K562 (cell line): ENCODE data around the gene HSPA8. TPM values are rescaled to one million over a fixed set of nuclear protein-coding genes. Genes with fewer than 3 reads are reported as not detected.

Experiments used
- CHD2 ChIP-seq: IDR thresholded peaks from 2 replicates; pipeline ENCODE4 v1.6.1; 2011; ENCODE audit warnings: low read depth, low read length
- EGR1 ChIP-seq: fragments of 450-650 bp; conservative IDR thresholded peaks from 2 replicates; pipeline ENCODE4 v1.6.1; 2017; ENCODE audit warnings: mild to moderate bottlenecking
- ETV1 ChIP-seq: fragments of 450-650 bp; conservative IDR thresholded peaks from 2 replicates; pipeline ENCODE4 v1.6.1; 2016; ENCODE audit warnings: missing genetic modification characterization, control low read depth, low read depth, missing compliant biosample characterization
- HDAC1 ChIP-seq, 2 experiments: fragments of 450-650 bp; IDR thresholded peaks; 2 replicates each; pipeline ENCODE4 v1.6.1; 2016 to 2017; ENCODE audit warnings: inconsistent platforms in 1 of 2, mild to moderate bottlenecking in 1 of 2, moderate library complexity in 1 of 2
- NCOA2 ChIP-seq, 2 experiments: fragments of 450-650 bp; IDR thresholded peaks; 2 replicates each; pipeline ENCODE4 v1.6.1; 2018; ENCODE audit warnings: mild to moderate bottlenecking in 2 of 2, moderate library complexity in 1 of 2; ENCODE audit not compliant: partially characterized antibody in 2 of 2
- PML ChIP-seq: IDR thresholded peaks from 2 replicates; pipeline ENCODE4 v1.6.1; 2012; ENCODE audit warnings: low read length, inconsistent platforms
- POLR2G ChIP-seq: fragments of 200-400 bp; formaldehyde crosslinking; IDR thresholded peaks from 2 replicates; pipeline ENCODE4 v1.6.1; 2017; ENCODE audit warnings: low read depth, mild to moderate bottlenecking, antibody characterized with exemption, low read length, moderate library complexity
- RAD51 ChIP-seq: fragments of 450-650 bp; IDR thresholded peaks from 2 replicates; pipeline ENCODE4 v1.7.1; 2016; ENCODE audit warnings: low read depth, mild to moderate bottlenecking, borderline replicate concordance
- SP1 ChIP-seq: sonication (generic); formaldehyde crosslinking; IDR thresholded peaks from 2 replicates; pipeline ENCODE4 v1.8.1; 2022; ENCODE audit warnings: mild to moderate bottlenecking, missing genetic modification reagents
- TARDBP ChIP-seq: fragments of 450-650 bp; IDR thresholded peaks from 2 replicates; pipeline ENCODE4 v1.6.1; 2016
- TCFL5 ChIP-seq: fragments of 250-450 bp; sonication (Bioruptor Pico); conservative IDR thresholded peaks from 2 replicates; pipeline ENCODE4 v1.6.1; 2021; ENCODE audit warnings: mild to moderate bottlenecking, moderate library complexity, matching md5 sums
- THAP7 ChIP-seq: fragments of 250-450 bp; sonication (Bioruptor Pico); IDR thresholded peaks from 2 replicates; pipeline ENCODE4 v1.5.0; 2021
- TSHZ1 ChIP-seq: fragments of 250-450 bp; sonication (Bioruptor Pico); IDR thresholded peaks from 2 replicates; pipeline ENCODE4 v1.4.0; 2020; ENCODE audit warnings: mild to moderate bottlenecking, moderate library complexity
- ZNF217 ChIP-seq: sonication (generic); formaldehyde crosslinking; IDR thresholded peaks from 2 replicates; pipeline ENCODE4 v1.8.0; 2022; ENCODE audit warnings: mild to moderate bottlenecking, missing genetic modification reagents
- ZNF717 ChIP-seq: fragments of 250-450 bp; sonication (Bioruptor Pico); IDR thresholded peaks from 2 replicates; pipeline ENCODE4 v1.5.0; 2021
- ZNF76 ChIP-seq: fragments of 250-450 bp; sonication (Bioruptor Pico); IDR thresholded peaks from 2 replicates; pipeline ENCODE4 v1.4.0; 2020; ENCODE audit warnings: mild to moderate bottlenecking, moderate library complexity, borderline replicate concordance
- polyA plus RNA-seq, 8 experiments: library from polyadenylated mRNA; depleted of rRNA in 4 of 8; stranded (reverse) in 5 of 8; unstranded in 3 of 8; fragments of >200 nt; fragmentation: Nextera tagmentation in 2 of 8; fragmentation: Illumina TruSeq in 1 of 8; extraction: Ambion mirVana in 2 of 8; extraction: Trizol in 1 of 8; gene quantifications; 2 replicates each; pipeline versions ENCODE4 v1.2.1 to v1.2.3, GENCODE V29; 2011 to 2014; ENCODE audit warnings: inconsistent platforms in 1 of 8, missing spikeins in 1 of 8
- total RNA-seq, 7 experiments: library from RNA; depleted of rRNA in 6 of 7; stranded (reverse); fragments of >200 nt in 6 of 7; fragmentation: Illumina TruSeq in 2 of 7; extraction: Trizol in 2 of 7; gene quantifications; 2 replicates each; pipeline versions ENCODE4 v1.2.1 to v1.2.3, GENCODE V29; 2011 to 2021; ENCODE audit warnings: low replicate concordance in 1 of 7
- TF ChIP-seq, protein P1 (sequence below): sonication (generic); formaldehyde crosslinking; IDR thresholded peaks from 2 replicates; pipeline ENCODE4 v1.9.0; 2022; ENCODE audit warnings: mild to moderate bottlenecking, missing genetic modification reagents
- TF ChIP-seq, protein P2 (sequence below): fragments of 450-650 bp; IDR thresholded peaks from one replicate; pipeline ENCODE4 v1.6.1; 2018; ENCODE audit warnings: mild to moderate bottlenecking, moderate library complexity; ENCODE audit not compliant: partially characterized antibody
- TF ChIP-seq, protein P3 (sequence below): fragments of 450-650 bp; IDR thresholded peaks from 2 replicates; pipeline ENCODE4 v1.6.1; 2016
- TF ChIP-seq, protein P4 (sequence below): sonication (generic); formaldehyde crosslinking; IDR thresholded peaks from 2 replicates; pipeline ENCODE4 v1.8.1; 2023; ENCODE audit warnings: mild to moderate bottlenecking, missing genetic modification reagents, moderate library complexity

Gene HSPA8
- total and polyA plus RNA-seq, 9 of the 15 experiments (the other 6 are each of a cell fraction or from before 2014, with no cell fraction given): 1,250 to 3,966 (median 2,773) TPM

DNA sequence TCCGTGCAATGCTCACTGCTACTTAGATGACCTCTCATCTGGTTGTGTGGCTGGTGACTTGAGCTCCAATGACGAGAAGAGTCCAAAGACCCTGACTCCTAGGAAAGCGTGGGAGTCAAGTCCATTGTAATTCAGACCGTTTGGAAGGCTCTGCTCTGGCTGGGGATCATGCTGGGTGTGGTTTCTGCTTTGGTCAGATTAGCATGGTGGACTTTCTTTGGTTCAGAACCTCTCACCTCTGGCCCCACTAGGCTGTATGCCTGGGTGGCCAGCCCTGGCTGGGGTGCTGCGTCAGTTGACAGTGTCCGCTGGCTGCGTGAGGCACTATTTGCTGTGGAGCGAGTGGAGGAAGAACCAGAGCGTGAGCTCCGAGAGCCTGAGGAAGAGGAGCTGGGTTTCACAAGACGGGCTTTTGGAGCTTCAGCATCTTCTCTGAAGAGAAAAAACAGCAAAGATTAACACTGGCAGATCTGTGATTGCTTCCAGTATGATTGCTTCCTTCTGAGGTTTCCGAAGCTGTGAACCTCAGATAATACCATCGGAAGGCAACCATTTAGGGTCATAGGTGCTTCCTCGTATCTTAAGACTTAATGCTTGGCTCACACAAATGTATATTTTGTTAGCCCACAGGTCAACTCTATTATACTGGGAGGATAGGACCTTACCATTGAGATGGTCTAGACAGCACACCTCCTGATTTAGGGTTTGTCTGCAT is 11.6 kb upstream of the HSPA8 start (continued):
- TF ChIP-seq NCOA2 (IDR thresholded peaks at IDR 0.05; ENCODE audit: partially characterized antibody in 2 of 2) (no peak), TSHZ1 (CRISPR knock-in tag) (no peak), ZNF717 (CRISPR knock-in tag) (no peak), ZNF76 (CRISPR knock-in tag) (no peak), SP1 (CRISPR knock-in tag) (no peak), TARDBP (no peak), ZNF217 (CRISPR knock-in tag) (no peak), RAD51 (no peak), EGR1 (peak; percentile 72), PML (no peak), THAP7 (CRISPR knock-in tag) (no peak), TCFL5 (CRISPR knock-in tag) (no peak), POLR2G (no peak), ETV1 (peak; percentile 59), HDAC1 (IDR thresholded peaks at IDR 0.05) (peak in 1 of 2 experiments; percentile 31; a peak in 1 of 4 replicates), CHD2 (no peak)
- TF ChIP-seq, protein P1, sequence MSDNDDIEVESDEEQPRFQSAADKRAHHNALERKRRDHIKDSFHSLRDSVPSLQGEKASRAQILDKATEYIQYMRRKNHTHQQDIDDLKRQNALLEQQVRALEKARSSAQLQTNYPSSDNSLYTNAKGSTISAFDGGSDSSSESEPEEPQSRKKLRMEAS (CRISPR knock-in tag): no peak
- TF ChIP-seq, protein P2, sequence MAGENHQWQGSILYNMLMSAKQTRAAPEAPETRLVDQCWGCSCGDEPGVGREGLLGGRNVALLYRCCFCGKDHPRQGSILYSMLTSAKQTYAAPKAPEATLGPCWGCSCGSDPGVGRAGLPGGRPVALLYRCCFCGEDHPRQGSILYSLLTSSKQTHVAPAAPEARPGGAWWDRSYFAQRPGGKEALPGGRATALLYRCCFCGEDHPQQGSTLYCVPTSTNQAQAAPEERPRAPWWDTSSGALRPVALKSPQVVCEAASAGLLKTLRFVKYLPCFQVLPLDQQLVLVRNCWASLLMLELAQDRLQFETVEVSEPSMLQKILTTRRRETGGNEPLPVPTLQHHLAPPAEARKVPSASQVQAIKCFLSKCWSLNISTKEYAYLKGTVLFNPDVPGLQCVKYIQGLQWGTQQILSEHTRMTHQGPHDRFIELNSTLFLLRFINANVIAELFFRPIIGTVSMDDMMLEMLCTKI: no peak
- TF ChIP-seq, protein P3, sequence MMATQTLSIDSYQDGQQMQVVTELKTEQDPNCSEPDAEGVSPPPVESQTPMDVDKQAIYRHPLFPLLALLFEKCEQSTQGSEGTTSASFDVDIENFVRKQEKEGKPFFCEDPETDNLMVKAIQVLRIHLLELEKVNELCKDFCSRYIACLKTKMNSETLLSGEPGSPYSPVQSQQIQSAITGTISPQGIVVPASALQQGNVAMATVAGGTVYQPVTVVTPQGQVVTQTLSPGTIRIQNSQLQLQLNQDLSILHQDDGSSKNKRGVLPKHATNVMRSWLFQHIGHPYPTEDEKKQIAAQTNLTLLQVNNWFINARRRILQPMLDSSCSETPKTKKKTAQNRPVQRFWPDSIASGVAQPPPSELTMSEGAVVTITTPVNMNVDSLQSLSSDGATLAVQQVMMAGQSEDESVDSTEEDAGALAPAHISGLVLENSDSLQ: no peak
- TF ChIP-seq, protein P4, sequence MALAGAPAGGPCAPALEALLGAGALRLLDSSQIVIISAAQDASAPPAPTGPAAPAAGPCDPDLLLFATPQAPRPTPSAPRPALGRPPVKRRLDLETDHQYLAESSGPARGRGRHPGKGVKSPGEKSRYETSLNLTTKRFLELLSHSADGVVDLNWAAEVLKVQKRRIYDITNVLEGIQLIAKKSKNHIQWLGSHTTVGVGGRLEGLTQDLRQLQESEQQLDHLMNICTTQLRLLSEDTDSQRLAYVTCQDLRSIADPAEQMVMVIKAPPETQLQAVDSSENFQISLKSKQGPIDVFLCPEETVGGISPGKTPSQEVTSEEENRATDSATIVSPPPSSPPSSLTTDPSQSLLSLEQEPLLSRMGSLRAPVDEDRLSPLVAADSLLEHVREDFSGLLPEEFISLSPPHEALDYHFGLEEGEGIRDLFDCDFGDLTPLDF (CRISPR knock-in tag): no peak
